ENCODE data around the gene DIAPH2.

Gene DIAPH2

DNA sequence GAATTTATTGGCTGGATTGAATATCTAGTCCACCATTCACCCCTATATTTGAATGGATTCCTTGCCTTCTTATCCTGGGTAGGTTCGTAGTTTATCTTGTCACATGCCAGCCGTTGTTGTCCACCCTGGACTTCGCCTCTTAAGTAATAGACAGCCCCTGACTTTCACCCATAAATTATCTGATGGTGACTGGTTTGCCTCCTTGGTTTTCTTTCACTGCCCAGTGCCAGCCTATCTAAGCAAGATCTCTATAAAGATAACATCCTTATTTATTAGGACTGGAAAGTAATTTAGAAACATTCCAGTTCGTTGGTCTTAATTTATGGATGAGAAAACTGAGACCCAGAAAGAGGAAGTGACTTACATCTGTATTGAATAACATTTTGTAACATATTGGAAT, 609.4 kb downstream of the DIAPH2 start:
- no peak for DNase-seq (ENCODE audit: low read depth)
- H3K4me3 ChIP-seq (ENCODE audit: control insufficient read depth, low read depth, low read length), result no peak overlapping the region
- no peak for TF ChIP-seq CTCF (conservative IDR thresholded peaks at IDR 0.05; ENCODE audit: control insufficient read depth, insufficient read depth, low read depth, low read length)

DNA sequence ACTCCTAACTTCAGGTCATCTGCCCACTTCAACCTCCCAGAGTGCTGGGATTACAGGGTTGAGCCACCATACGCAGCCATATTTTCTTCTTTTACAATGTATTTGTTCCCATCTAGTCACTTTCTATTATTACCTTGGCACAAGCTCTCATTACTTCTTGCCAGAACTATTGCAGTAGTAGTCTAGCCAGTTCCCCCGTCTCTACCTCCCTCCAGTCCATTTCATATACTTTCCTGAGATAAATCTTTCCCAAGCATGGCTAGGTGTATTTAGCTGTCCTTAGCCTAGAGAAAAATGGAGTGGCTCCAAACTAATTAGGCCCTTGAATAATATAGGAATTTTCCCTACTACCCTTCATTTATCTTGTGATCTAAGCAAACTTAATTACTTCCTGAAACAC, 611.3 kb downstream of the DIAPH2 start:
- no peak for DNase-seq (ENCODE audit: low read depth)
- TF ChIP-seq CTCF (conservative IDR thresholded peaks at IDR 0.05; ENCODE audit: control insufficient read depth, insufficient read depth, low read depth, low read length), result no peak

DNA sequence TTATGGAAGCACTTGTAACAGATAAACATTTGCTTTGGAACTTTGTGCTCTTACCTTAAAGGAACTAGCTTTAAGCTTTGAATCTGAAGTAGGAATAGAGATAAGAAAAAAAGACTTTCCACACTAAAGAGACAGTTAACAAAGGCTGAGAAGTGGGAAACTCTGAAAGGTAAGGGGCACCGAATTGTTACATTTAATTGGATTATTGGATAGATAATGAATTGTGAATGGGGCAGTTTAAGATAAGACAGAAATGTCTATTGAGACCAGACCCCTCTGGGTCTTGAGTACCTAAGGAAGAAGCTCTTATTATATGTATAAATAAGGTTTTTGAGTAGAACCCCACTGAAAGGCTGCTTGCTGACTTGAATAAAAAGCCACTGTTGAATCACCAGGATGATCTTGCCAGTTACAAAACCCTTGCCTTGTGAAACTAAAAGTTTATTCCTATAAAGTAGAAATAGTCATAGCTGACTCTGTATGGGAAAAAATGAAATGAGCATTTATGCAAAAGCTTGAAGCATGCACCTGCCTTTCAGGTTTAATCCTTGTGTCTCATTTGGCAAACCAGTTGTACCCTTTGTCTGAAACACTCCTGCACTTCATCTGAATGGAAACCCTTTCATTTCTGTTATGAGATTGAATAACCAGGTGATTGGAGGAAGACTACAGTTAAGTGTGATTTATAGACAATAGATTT, 622.3 kb downstream of the DIAPH2 start:
- TF ChIP-seq CTCF (conservative IDR thresholded peaks at IDR 0.05; ENCODE audit: control insufficient read depth, insufficient read depth, low read depth, low read length), result no peak
- no peak for DNase-seq (ENCODE audit: low read depth)
- H3K4me3 ChIP-seq (ENCODE audit: control insufficient read depth, low read depth, low read length), result no peak overlapping the region

More for the DNA sequence above, 611.3 kb downstream of the DIAPH2 start:
- no peak overlapping the region for H3K4me3 ChIP-seq (ENCODE audit: control insufficient read depth, low read depth, low read length)

DNA sequence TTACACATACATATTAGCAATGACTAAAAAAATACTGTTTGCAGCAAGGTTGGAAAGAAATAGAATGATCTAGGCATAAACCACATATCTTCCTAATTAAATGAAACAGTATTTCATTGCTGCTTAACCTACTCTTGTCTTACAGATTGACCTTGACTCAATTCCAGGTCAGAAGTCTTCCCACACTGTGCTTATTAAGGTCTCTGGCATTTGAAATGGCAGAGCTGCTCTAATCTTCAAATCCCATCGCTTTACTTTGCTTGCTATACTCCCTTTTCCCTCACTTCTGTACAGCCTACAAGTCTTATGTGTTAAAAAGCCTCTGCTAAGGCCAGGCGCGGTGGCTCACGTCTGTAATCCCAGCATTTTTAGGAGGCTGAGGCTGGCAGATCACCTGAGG, 623.5 kb downstream of the DIAPH2 start:
- no peak for TF ChIP-seq CTCF (conservative IDR thresholded peaks at IDR 0.05; ENCODE audit: control insufficient read depth, insufficient read depth, low read depth, low read length)
- peak; percentile 58 for DNase-seq (ENCODE audit: low read depth)
- no peak overlapping the region for H3K4me3 ChIP-seq (ENCODE audit: control insufficient read depth, low read depth, low read length)

- TF ChIP-seq CTCF (conservative IDR thresholded peaks at IDR 0.05; ENCODE audit: control insufficient read depth, insufficient read depth, low read depth, low read length), result no peak
- no peak overlapping the region for H3K4me3 ChIP-seq (ENCODE audit: control insufficient read depth, low read depth, low read length)
- no peak for DNase-seq (ENCODE audit: low read depth)
Measured at GRCh38 chrX:97309487-97310116, 625.0 kb downstream of the DIAPH2 start.

DNA sequence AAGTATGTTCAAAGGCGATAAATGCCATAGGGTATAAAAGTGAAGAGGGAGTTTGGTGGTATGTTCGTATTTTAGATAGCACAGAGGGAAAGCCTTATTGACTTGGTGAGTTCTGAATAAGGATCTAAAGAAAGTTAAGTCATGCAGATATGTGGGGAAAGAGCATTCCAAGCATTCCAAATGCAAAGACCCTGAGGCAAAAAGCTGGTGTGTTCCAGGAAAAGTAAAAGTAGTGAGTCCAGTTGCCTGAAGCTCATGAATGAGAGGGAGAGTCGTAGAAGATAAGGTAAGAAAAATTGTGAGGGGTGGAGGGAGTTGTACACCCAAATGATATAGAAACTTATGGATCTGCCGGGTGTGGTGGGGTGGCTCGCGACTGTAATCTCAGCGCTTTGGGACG, 625.7 kb downstream of the DIAPH2 start:
- DNase-seq (ENCODE audit: low read depth), result no peak
- TF ChIP-seq CTCF (conservative IDR thresholded peaks at IDR 0.05; ENCODE audit: control insufficient read depth, insufficient read depth, low read depth, low read length), result no peak
- no peak overlapping the region for H3K4me3 ChIP-seq (ENCODE audit: control insufficient read depth, low read depth, low read length)
